Limb (tissue), 2 donors: Measurements from ENCODE around the gene ADGRD1.
"Not testable (repeated sequence)": the region's sequence is repeated elsewhere in the genome, so short reads cannot be mapped to it uniquely, and the experiment has no call there.

Experiments
- DNase-seq, 2 donors: peaks; one replicate each; pipeline ENCODE4 v3.0.0-alpha.2; 2016; ENCODE audit errors: extremely low spot score in 2 of 2

ADGRD1 gene

DNA sequence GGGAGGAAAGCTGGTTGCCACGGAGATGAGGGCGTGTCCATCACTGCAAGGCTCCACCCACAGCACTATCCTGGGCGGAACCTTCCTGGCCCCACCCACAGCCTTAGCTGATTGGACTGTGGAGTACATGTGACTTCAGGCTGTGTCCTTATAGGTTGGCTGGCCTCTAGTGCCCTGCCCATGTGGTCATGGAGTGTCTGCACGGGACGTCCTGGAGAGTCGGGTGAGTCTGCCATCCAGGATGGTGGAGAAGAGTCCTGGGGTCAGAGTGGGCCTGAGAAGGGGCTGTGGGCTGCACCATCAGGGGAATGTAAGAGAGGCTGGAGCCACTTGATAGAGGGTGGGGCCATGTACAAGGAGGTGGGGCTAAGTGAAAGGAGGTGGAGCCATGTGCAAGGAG is 117.0 kb downstream of the ADGRD1 start:
- DNase-seq, result peak in 1 of 2 donors; percentile 16

DNA sequence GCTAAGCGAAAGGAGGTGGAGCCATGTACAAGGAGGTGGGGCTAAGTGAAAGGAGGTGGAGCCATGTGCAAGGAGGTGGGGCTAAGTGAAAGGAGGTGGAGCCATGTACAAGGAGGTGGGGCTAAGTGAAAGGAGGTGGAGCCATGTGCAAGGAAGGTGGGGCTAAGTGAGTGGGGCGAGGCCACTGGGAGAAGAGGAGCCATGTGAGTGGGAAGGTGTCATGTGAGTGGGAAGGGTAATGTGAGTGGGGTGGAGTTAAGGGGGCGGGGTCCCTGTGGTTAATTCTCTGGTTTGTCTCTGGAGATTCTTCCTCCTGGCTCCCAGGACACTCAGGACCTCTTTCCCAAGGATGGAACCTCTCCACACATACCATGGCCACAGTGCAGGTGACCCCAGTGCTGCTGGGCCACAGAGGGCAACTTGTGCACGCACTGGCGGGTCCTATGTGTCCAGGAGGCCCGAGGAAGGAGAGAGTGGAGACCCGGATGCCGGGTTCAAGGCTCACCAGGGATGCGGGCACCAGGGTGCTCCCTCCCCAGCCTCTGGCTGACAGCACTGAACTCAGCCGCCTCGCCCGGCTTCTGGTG is 117.6 kb downstream of the ADGRD1 start:
- DNase-seq, result peak in 1 of 2 donors; percentile 20

- not testable (repeated sequence) for DNase-seq
Observed at GRCh38 chr12:131071950-131072349, 118.2 kb downstream of the ADGRD1 start.

DNA sequence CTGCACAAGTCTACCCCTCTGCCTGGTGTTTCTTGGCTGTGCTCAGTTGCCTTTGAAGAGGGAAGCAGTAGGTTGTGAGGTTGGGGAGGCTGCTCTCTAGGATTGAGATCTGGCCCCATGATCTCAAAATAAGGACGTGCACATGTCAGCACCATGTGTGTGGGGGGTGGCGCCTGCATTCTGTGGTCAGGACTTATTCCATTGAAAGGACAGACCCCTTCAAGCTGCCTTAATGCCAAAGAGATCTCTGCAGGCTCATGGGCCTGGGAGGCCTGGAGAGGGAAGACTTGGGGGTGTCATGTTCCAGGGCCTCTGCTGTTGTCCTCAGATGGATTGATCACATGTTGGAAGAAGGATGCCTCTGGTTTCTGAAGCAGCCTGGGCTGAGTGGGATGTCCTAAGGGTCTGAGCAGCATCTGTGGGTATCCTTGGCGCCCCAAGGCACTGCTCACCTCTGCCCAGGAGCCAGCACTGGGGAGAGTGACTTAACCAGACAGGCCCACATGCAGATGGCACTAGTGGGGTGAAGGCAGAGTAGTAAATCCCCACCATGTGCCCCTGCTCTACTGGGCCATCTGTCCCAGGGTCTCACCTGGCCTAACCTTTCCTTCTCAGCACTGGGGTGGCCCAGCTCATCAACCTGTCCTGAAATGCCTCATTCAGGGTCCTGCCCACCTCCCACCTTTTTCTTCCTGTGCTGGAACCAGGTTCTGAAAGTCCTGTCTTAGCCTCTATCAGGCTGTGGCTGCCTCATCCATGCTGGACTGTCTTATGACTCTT is 118.9 kb downstream of the ADGRD1 start:
- DNase-seq, result peak in 1 of 2 donors; percentile 21

DNA sequence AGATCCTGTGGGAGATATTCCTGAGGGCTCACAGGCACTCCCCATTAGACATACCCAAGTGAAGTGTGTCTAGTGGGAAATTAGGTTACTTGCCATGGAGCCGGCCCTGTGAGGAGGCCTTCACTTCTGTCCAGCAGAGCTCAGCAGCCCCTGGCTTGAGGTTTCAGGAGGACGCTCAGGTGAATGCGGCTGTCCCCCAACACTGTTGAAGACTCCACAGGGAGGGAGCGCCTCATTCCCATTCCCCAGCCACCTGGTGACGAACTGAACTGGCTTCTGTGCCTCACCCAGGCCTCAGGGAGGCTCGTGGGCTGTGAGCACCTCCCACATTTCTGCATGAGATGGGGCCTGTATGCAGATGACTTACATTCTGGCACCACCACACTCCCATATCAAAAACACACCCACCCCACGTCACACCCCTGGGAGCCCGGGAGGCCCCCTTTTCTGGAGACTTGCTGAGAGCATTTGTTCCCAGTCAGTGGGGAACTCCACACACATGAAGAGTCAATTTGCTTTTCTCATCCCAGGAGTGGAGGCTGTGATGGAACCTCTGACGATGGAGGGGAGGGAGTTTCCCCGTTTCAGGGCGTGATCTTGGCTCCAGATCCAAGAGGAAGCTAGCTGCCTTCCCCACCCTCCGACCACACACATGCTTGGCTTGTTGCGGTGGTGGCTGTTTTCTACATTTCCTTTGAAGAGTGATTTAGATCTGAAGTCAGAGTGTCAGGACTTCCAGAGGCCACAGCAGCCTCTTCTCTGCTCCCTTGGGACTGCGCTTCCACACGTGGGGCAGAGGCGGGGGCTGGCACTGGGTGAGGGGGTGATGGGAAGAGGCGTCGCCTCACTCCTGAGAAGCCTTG is 120.7 kb downstream of the ADGRD1 start:
- peak; percentile 66 to 72 for DNase-seq

GRCh38 chr12:131075194-131075593 is 121.5 kb downstream of the ADGRD1 start:
- peak in 1 of 2 donors; percentile 17 for DNase-seq

- DNase-seq, result no peak
Observed at GRCh38 chr12:131075611-131076010, 121.9 kb downstream of the ADGRD1 start.

DNA sequence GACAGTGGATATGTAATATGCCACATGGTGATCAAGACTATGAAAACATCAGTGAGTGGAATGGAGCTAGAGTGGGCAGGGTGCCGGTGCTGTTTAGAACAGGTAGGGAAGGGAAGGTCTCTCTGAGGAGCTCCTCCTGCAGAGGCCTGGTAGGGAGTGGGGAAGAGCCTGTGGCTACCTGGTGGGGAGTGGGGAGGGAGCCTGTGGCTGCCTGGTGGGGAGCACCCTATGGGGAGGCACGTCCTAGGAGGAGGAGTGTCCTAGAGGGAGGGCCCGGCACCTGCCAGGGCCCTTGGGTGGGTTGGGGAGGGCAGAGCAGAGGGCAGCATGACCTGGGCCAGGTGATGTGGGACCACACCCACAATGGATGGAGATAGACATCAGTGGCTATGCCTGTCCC is 122.6 kb downstream of the ADGRD1 start:
- DNase-seq, result peak in 1 of 2 donors; percentile 16

DNA sequence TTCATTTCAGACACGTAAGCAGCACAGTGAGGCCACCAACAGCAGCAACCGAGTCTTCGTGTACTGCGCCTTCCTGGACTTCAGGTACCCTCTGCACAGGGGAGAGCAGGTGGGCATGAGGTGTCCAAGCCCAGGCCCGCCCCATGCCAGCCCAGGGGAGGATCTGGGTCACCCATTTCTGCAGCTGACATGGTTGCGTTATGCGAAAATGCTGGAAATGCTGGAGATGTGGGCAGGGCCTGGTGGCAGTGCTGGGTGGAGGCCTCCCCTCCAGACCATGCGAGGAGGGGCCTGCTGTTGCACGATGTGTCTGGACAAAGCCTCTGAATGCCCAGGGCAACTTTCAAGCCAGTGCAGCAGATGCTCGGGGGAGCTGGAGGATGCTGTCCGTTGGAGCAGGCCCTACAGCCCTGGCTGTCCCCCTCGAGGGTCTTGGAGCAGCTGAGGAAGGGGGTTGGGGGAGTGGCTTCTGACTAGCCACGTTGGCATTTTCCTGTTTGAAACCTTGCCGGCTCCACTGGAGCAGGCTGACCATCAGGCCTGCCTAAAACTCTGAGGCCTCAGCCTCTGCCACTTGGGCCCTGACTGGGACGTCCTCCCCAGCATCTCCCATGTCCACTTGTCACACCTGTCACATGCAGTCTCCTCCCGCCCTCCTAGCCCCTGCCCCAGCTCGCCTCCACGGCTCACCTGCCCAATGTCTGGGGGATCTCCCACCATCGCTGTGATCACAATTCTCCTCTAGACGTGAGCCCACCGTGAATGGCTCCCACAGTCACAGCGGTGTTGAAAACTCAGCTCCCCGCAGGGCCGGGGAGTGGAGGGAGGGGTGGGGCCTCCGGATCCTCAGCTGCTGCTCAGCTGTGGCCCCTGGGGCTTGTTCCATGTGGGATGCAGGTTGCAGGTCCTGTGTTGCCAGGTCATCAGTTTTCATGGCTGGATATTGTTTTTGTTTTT is 123.4 kb downstream of the ADGRD1 start:
- DNase-seq, result peak in 1 of 2 donors; percentile 26

GRCh38 chr12:131077931-131078391 is 124.3 kb downstream of the ADGRD1 start:
- peak in 1 of 2 donors; percentile 12 for DNase-seq

DNA sequence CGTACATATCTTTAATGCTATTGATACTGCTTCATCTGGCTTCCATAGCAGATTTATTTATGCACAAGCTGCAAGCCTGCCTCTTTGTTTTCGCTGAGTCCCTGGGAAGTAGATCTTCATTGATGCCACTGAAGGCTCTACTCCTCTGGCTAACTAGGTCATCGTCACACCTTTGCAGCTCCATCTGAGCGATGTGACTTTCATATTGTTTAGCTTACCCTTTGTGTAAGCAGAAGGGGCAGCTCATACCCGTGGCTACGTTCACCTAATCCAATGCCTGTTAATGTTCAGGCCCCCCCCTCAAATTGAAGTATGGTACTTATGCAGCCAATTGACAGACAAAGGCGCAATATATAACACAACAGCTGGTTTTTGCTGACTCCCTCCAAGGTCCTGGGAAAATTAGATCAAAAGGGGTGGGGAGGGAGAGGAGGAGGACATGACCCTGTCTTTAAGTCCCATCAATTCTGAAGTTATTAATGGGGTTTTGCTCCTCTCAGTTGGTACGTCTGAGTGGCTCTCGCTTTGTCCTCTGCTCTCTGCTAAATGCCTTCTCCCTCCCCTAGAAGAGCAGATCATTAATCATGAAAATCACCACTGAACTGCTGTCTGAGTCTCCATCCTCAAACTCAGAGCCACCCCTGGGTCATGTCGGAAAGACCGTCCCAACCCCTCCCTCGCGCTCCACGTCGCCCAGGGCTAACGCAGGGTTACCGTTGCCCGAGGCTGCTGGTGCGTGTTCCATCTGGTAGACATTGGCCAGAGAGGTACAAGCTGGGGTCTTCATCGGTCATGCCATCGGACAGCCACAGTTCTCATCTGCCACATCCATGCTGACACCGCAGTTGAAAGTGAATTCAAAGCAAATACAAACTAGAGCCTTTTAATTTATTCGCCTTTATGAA is 128.8 kb downstream of the ADGRD1 start:
- DNase-seq, result peak in 1 of 2 donors; percentile 15

DNA sequence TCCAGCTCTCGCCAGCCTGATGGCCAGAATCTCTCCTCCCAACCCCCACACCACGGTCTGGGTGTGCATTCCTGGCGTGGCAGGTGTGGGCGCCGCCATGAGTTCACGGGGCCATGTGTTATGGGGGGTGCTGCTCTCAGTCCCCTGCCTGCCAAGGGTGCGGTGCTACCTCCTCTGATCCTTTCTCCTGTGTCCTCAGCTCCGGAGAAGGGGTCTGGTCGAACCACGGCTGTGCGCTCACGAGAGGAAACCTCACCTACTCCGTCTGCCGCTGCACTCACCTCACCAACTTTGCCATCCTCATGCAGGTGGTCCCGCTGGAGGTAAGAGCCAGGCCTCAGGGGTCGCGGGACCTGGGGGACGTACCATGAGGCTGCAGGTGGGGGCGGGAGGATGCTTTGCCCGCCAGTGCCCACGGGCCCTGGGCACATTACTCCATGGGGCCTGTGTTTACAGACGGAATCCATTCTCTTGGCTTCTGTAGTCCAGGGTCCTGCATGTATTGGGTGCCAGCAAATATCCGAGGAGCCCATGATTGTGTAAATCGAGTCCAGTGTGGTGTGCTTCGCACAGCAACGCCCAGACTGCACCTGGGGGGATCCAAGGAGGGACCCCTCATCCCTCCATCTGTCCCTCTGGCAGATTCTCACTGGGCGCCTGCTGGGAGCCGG is 130.8 kb downstream of the ADGRD1 start:
- DNase-seq, result peak in 1 of 2 donors; percentile 22

GRCh38 chr12:131085125-131085815 is 131.6 kb downstream of the ADGRD1 start:
- no peak for DNase-seq

GRCh38 chr12:131085816-131086591 is 132.3 kb downstream of the ADGRD1 start:
- DNase-seq, result no peak

DNA sequence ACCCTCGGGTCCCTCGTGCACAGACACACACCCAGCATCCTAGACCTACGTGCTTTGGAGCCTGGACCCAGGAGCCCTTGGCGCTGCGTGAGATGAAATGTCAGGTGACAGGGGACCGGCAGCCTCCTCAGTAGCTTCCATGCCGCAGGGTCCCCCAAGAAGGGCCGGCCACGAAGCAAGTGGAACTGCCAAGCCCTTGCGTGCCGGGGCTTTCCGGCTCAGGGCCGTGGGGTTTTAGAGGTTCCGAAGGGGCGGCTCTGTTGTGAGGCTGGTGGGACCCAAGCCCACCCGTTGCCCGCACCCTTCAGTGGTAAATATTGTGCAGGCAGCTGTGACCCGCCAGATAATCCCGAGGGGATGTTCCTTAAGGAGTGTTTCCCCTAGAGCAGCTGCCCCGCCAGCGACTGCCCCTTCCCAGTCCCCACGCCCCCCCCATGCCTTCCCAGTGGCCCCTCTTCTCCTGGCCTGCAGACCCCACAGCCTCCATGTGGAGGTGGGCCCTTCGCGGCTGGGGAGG is 133.7 kb downstream of the ADGRD1 start:
- DNase-seq, result peak in 1 of 2 donors; percentile 24

DNA sequence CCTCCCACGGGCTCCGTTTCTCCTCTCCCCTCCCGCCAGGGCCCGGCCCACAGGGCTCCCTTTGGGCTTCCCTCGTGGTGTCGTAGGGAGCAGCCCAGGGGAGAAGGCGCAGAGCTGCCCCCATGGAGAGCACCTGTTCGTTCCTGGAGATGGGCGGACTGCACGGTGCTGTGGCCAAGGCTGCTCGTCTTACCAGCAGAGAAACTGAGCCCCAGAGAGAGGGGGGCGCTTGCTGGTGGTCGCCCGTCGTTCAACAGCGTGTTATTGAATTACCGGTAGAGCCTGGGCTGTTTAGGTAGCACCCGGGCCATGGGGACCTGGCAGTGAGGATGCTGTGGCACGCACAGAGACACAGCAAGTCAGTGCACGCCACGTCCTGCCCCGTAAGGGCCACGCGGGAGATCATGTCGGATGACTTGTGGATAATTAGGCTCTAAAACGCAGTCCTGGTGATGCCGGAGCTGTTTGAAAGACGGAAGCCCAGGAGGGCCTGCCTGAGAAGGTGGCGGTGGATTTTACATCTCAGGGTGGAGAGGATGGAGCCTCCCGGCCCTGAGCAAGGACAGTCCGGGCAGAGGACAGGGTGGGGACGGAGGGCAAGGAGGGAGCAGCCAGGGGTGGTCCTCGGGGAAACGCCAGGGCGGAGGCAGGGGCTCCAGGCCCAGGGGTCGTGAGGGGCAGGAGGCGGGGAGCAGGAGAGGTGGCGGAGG is 134.4 kb downstream of the ADGRD1 start:
- peak in 1 of 2 donors; percentile 22 for DNase-seq
